Left lung (tissue), 10 donors: ENCODE results near the gene VAX1. TPM values are rescaled to one million over a fixed set of nuclear protein-coding genes. Genes with fewer than 3 reads are reported as not detected.

ENCODE experiments used
- ATAC-seq: fragments of 200-7000 bp; cut with Tn5 transposase; one replicate; pipeline ENCODE4 v1.9.1; 2020; ENCODE audit warnings: moderate library complexity
- DNase-seq, 4 donors: peaks; one replicate each; pipeline ENCODE4 v3.0.0-alpha.2; 2013 to 2020
- H3K27ac ChIP-seq, 2 donors: fragments of 200-600 bp; sonication (generic) in 1 of 2; one replicate each; pipeline versions ENCODE4 v1.5.0 to v1.8.0; 2020 to 2021
- H3K27me3 ChIP-seq, 2 donors: fragments of 200-600 bp; sonication (generic) in 1 of 2; one replicate each; pipeline versions ENCODE4 v1.5.0 to v1.8.0; 2020 to 2021
- H3K36me3 ChIP-seq, 2 donors: fragments of 200-600 bp; sonication (generic) in 1 of 2; one replicate each; pipeline versions ENCODE4 v1.5.0 to v1.8.0; 2020 to 2021
- H3K4me1 ChIP-seq, 2 donors: fragments of 200-600 bp; one replicate each; pipeline ENCODE4 v1.8.0; 2021
- H3K4me3 ChIP-seq, 2 donors: fragments of 200-600 bp; sonication (generic) in 1 of 2; one replicate each; pipeline versions ENCODE4 v1.5.0 to v1.8.0; 2020 to 2021; ENCODE audit warnings: mild to moderate bottlenecking in 1 of 2
- H3K9me3 ChIP-seq, 2 donors: fragments of 200-600 bp; sonication (generic) in 1 of 2; one replicate each; pipeline versions ENCODE4 v1.5.0 to v1.8.0; 2020 to 2021
- intact Hi-C, 2 donors: fragments of 100-400 bp; cut with DNase I; formaldehyde crosslinking; loops; one replicate each; pipeline versions ENCODE4 v1.11.2 to v1.14.2; 2022
- polyA plus RNA-seq, 6 donors: library from polyadenylated mRNA; unstranded; fragments of 120-200 nt; gene quantifications; one replicate each; pipeline ENCODE4 v1.2.1, GENCODE V29; 2013; ENCODE audit not compliant: insufficient read length in 6 of 6
- total RNA-seq, 2 donors: library from RNA; stranded (reverse); fragmentation: NEBNext Ultra II Directional; extraction: Animal tissue kit (Norgen Biotek cat#: 25700); gene quantifications; one replicate each; pipeline ENCODE4 v1.2.1, GENCODE V29; 2021
- TF ChIP-seq, protein P1 (sequence below), 2 donors: fragments of 200-600 bp; sonication (generic) in 1 of 2; IDR thresholded peaks; one replicate each; pipeline versions ENCODE4 v1.5.0 to v1.8.0; 2021; ENCODE audit warnings: antibody characterized with exemption in 2 of 2
- donor health status: DM: no; HTN: yes; CAD: no.
- donor health status: DM: no; HTN: no; CAD: no.

Gene VAX1
- total and polyA plus RNA-seq, 8 donors = not detected

DNA sequence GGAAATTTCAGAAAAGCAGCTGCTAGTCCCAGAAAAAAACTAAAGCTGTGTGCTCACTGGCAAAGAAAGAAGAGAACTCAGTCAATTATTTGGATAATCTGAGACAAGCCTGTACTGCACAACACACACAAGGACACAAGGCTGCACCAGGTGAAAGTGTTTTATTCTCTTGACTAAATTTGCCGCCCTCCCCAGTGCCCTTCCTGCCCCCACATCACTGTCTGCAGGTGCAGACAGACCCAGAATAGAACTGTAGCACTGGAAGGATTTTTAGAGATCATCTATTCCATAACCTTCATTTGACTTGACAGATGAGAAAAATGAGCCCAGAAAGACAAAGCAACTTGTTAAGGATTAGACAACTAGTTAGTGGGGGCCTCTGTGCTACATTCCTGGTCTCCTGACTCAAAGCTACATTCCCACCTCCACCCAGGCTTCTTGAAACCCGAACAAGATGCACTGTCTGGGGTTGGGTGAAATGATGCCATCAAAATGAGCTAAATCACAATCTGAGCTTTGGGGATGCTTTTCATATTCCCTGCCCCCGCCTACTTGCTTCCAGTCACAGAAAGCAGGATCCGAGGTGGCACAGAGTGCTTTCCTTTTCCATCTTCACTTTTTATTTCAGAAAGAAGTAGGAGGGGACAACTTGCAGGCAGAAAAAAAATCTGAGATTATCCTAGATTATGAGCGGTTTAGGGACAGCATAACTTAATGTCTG is 5.2 kb upstream of the VAX1 start:
- no peak overlapping the region for H3K4me3 ChIP-seq
- H3K9me3 ChIP-seq = peaks cover 0 to 14% of the 10 kb centered on the region in 2 donors
- peaks cover 0 to under 1% of the 10 kb centered on the region in 2 donors for H3K4me1 ChIP-seq
- H3K36me3 ChIP-seq = no peaks in the 10 kb centered on the region
- peaks cover 51 to 98% of the 10 kb centered on the region in 2 donors for H3K27me3 ChIP-seq
- intact Hi-C loops = no loop called here
- ATAC-seq = no peak
- no peak for DNase-seq
- TF ChIP-seq, protein P1, sequence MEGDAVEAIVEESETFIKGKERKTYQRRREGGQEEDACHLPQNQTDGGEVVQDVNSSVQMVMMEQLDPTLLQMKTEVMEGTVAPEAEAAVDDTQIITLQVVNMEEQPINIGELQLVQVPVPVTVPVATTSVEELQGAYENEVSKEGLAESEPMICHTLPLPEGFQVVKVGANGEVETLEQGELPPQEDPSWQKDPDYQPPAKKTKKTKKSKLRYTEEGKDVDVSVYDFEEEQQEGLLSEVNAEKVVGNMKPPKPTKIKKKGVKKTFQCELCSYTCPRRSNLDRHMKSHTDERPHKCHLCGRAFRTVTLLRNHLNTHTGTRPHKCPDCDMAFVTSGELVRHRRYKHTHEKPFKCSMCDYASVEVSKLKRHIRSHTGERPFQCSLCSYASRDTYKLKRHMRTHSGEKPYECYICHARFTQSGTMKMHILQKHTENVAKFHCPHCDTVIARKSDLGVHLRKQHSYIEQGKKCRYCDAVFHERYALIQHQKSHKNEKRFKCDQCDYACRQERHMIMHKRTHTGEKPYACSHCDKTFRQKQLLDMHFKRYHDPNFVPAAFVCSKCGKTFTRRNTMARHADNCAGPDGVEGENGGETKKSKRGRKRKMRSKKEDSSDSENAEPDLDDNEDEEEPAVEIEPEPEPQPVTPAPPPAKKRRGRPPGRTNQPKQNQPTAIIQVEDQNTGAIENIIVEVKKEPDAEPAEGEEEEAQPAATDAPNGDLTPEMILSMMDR (IDR thresholded peaks at IDR 0.05) = no peak
- H3K27ac ChIP-seq = no peak overlapping the region

DNA sequence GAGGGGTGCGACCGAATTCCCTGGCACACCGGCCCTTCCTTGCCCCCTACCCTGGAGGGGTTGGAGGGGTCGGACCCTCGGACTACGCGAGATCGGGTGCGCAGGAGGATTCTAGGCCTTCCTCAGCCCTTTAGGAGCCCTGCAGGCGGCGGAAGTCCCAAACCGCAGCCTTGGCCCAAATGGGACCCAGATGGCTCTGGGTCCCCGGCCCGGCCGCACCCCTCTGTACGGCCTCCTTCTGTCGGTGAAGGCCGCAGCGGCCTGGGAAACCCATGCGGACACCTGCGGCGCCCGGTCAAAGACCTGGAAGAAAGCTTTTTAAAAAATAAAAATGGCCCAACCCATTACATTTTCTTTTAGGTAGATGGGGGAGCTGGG is 2.4 kb upstream of the VAX1 start:
- H3K9me3 ChIP-seq = peaks cover 0 to 14% of the 10 kb centered on the region in 2 donors
- TF ChIP-seq, protein P1 (IDR thresholded peaks at IDR 0.05) = no peak
- ATAC-seq (no peak), DNase-seq (no peak)
- peaks cover 7 to 15% of the 10 kb centered on the region in 2 donors for H3K4me1 ChIP-seq
- intact Hi-C loops = no loop called here
- no peak overlapping the region for H3K27ac ChIP-seq
- H3K36me3 ChIP-seq = no peaks in the 10 kb centered on the region
- H3K27me3 ChIP-seq = peaks cover 78 to 100% of the 10 kb centered on the region in 2 donors
- H3K4me3 ChIP-seq = no peak overlapping the region

DNA sequence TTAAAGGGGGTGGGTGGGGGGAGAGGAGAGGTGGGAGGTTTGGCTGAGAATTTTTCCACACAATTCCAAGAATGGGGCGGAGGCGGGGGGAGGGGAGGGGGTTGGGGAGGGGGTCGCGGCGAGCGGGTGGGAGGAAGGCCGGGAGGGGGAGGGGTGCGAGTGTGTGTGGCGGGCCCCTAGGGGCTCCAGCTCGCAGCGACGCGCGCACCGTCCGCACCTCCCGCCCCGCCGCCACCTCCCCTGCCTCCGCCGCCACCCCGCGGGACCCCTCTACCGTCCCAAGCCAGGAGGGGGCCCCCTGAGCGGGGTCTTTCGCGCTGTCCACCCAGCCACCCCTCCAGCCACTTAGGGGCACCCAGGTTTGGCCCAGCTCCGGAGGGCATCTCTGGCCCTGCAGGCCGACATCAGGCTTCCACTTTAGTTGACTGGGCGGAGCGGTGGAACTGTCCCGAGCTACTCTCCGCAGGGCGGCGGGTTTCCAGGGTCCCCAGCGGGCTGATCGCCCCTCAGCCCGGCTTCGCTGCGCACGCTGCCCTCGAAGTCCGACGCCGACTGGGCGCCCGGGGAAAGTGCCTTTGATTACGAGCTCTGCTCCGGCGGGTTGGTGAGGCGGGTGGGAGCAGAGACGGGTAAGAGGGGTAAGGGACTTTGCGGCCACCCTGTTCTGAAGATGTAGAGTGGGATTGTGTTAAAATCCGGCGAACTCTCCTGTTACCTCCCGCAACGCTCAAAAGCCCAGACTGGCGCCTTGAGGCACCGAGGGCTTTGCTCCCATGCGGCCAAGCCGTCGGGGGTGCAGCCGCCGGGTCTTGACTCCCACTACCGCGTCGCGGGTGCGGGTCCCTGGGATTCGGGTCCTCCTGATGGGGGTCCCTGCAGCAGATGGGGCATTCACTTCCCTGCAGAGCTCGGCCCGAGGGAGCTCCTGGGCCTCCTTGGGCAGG is 1.8 kb upstream of the VAX1 start:
- Histone ChIP-seq H3K27ac (no peak overlapping the region), H3K9me3 (peaks cover 0 to 8% of the 10 kb centered on the region in 2 donors), H3K4me3 (no peak overlapping the region), H3K36me3 (no peaks in the 10 kb centered on the region), H3K27me3 (peaks cover 85 to 100% of the 10 kb centered on the region in 2 donors), H3K4me1 (peaks cover 7 to 15% of the 10 kb centered on the region in 2 donors)
- no peak for ATAC-seq
- no peak for DNase-seq
- TF ChIP-seq, protein P1 (IDR thresholded peaks at IDR 0.05) = no peak
- intact Hi-C loops = no loop called here

DNA sequence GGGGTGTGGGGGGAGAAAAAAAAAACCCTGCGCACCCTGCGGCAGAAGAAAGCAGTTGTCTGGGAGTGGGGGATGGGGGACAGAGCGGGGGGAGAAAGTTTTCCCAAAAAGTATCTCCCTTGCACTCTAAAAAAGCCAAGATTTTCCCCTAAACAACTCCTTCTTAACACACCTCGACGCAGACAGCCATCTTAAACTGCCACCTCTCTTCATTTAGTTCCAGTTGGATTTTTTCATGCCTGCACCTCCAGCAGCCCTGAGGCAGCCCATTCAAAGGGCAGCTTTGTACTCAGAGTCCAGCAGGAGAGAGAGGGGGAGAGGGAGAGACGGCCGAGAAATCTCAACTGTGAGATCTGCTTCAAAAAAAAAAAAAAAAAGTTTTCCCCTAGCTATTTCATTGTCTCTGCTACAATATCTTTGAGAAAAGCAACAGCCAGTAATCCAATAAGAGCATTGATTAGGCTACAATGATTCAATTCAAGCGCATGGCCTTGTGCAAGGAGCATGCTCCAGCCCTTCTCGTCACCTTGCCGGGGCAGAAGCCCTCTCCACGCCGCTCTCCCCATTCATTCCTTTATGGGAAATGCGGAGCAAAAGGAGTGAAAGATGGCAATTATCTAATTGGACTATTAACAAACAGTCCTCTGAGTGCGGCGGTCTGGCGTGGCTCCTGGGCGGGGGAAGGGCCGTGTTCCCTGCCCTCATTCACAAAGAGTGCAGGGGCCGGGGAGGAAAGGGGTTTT is 939 bp upstream of the VAX1 start:
- Histone ChIP-seq H3K27ac (no peak overlapping the region), H3K4me1 (peaks cover 7 to 16% of the 10 kb centered on the region in 2 donors), H3K4me3 (no peak overlapping the region), H3K36me3 (no peaks in the 10 kb centered on the region), H3K27me3 (peaks cover 88 to 100% of the 10 kb centered on the region in 2 donors), H3K9me3 (peaks cover 0 to 2% of the 10 kb centered on the region in 2 donors)
- no peak for DNase-seq
- TF ChIP-seq, protein P1 (IDR thresholded peaks at IDR 0.05) = no peak
- ATAC-seq = no peak
- intact Hi-C loops = no loop called here
